PC-3 (cell line): ENCODE measurements around the gene PELO. TPM values are rescaled to one million over a fixed set of nuclear protein-coding genes. Genes with fewer than 3 reads are reported as not detected.

Experiments used
- ATAC-seq: fragments of 200-7000 bp; cut with Tn5 transposase; 2 replicates; pipeline ENCODE4 v1.9.1; 2020; ENCODE audit warnings: mild to moderate bottlenecking, moderate library complexity
- BruUV-seq: library from RNA; stranded (reverse); fragments of 400-500 nt; replicated peaks from 2 replicates; lab custom pipeline; 2021; lab: Mats Ljungman, UMichigan
- CTCF ChIA-PET: fragments of 300-600 bp; sonication (Branson Sonifier 250); formaldehyde crosslinking; loops from one replicate; lab custom pipeline; 2022; ENCODE audit warnings: antibody characterized with exemption; lab: Charles Lee
- POLR2A ChIA-PET: fragments of 300-600 bp; sonication (Branson Sonifier 250); formaldehyde crosslinking; loops from one replicate; lab custom pipeline; 2022; ENCODE audit warnings: antibody characterized with exemption; ENCODE audit not compliant: unreplicated experiment; lab: Charles Lee
- DNase-seq: peaks from one replicate; pipeline ENCODE4 v3.0.0-alpha.2; 2015
- H2AFZ ChIP-seq: fragments of 300-600 bp; sonication (generic); 2 replicates; pipeline ENCODE4 v1.6.0; 2016; ENCODE audit warnings: antibody characterized with exemption, low read length
- H3F3A ChIP-seq: fragments of 300-600 bp; sonication (generic); one replicate; pipeline ENCODE4 v1.6.0; 2017; ENCODE audit warnings: antibody characterized with exemption, low read length, control low read depth, mild to moderate bottlenecking; ENCODE audit not compliant: unreplicated experiment
- H3K27ac ChIP-seq: fragments of 300-600 bp; sonication (generic); 2 replicates; pipeline ENCODE4 v1.5.1; 2016; ENCODE audit warnings: mild to moderate bottlenecking, low read length
- H3K27me3 ChIP-seq: fragments of 300-600 bp; sonication (generic); 2 replicates; pipeline ENCODE4 v1.6.1; 2016; ENCODE audit warnings: low read length, mixed read lengths
- H3K36me3 ChIP-seq: fragments of 300-600 bp; sonication (generic); 2 replicates; pipeline ENCODE4 v1.6.1; 2016; ENCODE audit warnings: low read depth, mixed run types, low read length, mixed read lengths
- H3K4me1 ChIP-seq: fragments of 300-600 bp; sonication (generic); 2 replicates; pipeline ENCODE4 v1.5.1; 2016; ENCODE audit warnings: low read length; ENCODE audit not compliant: insufficient read depth
- H3K4me2 ChIP-seq: fragments of 300-600 bp; sonication (generic); 2 replicates; pipeline ENCODE4 v1.6.0; 2016; ENCODE audit warnings: low read length
- H3K4me3 ChIP-seq: fragments of 300-600 bp; sonication (generic); 2 replicates; pipeline ENCODE4 v1.5.1; 2016; ENCODE audit warnings: mild to moderate bottlenecking, low read length, mixed read lengths
- H3K79me2 ChIP-seq: fragments of 300-600 bp; sonication (generic); 2 replicates; pipeline ENCODE4 v1.6.1; 2017; ENCODE audit warnings: low read length, mixed read lengths
- H3K9ac ChIP-seq: fragments of 300-600 bp; sonication (generic); 2 replicates; pipeline ENCODE4 v1.6.0; 2016; ENCODE audit warnings: mild to moderate bottlenecking, low read length
- H3K9me2 ChIP-seq: fragments of 300-600 bp; sonication (generic); replicated peaks from 2 replicates; pipeline ENCODE4 v1.6.1; 2016; ENCODE audit warnings: mixed run types, low read length, mixed read lengths
- H3K9me3 ChIP-seq: fragments of 300-600 bp; sonication (generic); 2 replicates; pipeline ENCODE4 v1.6.1; 2016; ENCODE audit warnings: low read length, mixed read lengths
- H4K20me1 ChIP-seq: fragments of 300-600 bp; sonication (generic); 2 replicates; pipeline ENCODE4 v1.6.1; 2016; ENCODE audit warnings: low read length, mixed read lengths
- EZH2 ChIP-seq: fragments of 300-600 bp; sonication (generic); IDR thresholded peaks from one replicate; pipeline ENCODE4 v1.6.1; 2017; ENCODE audit warnings: antibody characterized with exemption, mild to moderate bottlenecking, low read length; ENCODE audit not compliant: unreplicated experiment
- EZH2phosphoT487 ChIP-seq: fragments of 300-600 bp; sonication (generic); IDR thresholded peaks from 2 replicates; pipeline ENCODE4 v1.6.1; 2018; ENCODE audit warnings: mild to moderate bottlenecking, antibody characterized with exemption, low read length, borderline replicate concordance
- intact Hi-C: fragments of 100-400 bp; cut with micrococcal nuclease; formaldehyde crosslinking; loops from 2 replicates; pipeline ENCODE4 v1.9.0; 2023
- total RNA-seq: library from RNA; depleted of rRNA; stranded (reverse); fragments of >200 nt; gene quantifications from 2 replicates; pipeline ENCODE4 v1.2.3, GENCODE V29; 2014
- TF ChIP-seq, protein P1 (sequence below): fragments of 300-600 bp; sonication (generic); conservative IDR thresholded peaks from 2 replicates; pipeline ENCODE4 v1.5.1; 2017; ENCODE audit warnings: antibody characterized with exemption, low read depth, mild to moderate bottlenecking, low read length

Gene PELO
- total RNA-seq, 1 experiment from 2014 or later, result 45.3 TPM

DNA sequence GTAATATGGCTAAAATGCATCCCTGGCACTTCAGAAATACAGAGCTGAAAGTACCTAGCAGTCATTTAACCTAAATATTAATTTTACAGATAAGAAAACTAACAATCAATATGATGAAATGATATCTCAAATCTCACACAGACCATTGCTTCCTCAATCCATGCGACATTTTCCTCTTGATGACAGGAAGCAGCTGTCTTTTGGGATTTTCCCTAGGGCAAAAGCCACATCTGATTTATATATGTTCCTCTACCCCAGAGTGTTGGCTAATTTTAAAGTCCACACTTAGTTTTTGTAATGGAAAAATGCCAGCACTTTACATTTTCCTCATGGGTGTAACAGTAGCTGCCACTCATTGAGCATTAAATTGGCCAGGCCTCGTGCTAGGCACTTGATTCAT lies 47.7 kb upstream of the PELO start:
- H3K4me1 ChIP-seq, result no peaks in the 10 kb centered on the region
- POLR2A ChIA-PET, result no interaction called here
- no TSS peak for BruUV-seq
- no peaks in the 10 kb centered on the region for H3K79me2 ChIP-seq
- ATAC-seq, result no peak
- H3K36me3 ChIP-seq, result no peaks in the 10 kb centered on the region
- no peak overlapping the region for H3K9ac ChIP-seq
- TF ChIP-seq EZH2 (no peak), EZH2phosphoT487 (no peak)
- TF ChIP-seq, protein P1, sequence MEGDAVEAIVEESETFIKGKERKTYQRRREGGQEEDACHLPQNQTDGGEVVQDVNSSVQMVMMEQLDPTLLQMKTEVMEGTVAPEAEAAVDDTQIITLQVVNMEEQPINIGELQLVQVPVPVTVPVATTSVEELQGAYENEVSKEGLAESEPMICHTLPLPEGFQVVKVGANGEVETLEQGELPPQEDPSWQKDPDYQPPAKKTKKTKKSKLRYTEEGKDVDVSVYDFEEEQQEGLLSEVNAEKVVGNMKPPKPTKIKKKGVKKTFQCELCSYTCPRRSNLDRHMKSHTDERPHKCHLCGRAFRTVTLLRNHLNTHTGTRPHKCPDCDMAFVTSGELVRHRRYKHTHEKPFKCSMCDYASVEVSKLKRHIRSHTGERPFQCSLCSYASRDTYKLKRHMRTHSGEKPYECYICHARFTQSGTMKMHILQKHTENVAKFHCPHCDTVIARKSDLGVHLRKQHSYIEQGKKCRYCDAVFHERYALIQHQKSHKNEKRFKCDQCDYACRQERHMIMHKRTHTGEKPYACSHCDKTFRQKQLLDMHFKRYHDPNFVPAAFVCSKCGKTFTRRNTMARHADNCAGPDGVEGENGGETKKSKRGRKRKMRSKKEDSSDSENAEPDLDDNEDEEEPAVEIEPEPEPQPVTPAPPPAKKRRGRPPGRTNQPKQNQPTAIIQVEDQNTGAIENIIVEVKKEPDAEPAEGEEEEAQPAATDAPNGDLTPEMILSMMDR, result no peak
- no peaks in the 10 kb centered on the region for H3K9me3 ChIP-seq
- H4K20me1 ChIP-seq, result no peaks in the 10 kb centered on the region
- H3F3A ChIP-seq, result no peaks in the 10 kb centered on the region
- H3K9me2 ChIP-seq, result no peaks in the 10 kb centered on the region
- H3K4me2 ChIP-seq, result no peak overlapping the region
- no peak for DNase-seq
- H3K27ac ChIP-seq, result no peak overlapping the region
- no peaks in the 10 kb centered on the region for H3K27me3 ChIP-seq
- H2AFZ ChIP-seq, result no peak overlapping the region
- CTCF ChIA-PET, result no interaction called here
- H3K4me3 ChIP-seq, result no peak overlapping the region
- intact Hi-C loops, result no loop called here

DNA sequence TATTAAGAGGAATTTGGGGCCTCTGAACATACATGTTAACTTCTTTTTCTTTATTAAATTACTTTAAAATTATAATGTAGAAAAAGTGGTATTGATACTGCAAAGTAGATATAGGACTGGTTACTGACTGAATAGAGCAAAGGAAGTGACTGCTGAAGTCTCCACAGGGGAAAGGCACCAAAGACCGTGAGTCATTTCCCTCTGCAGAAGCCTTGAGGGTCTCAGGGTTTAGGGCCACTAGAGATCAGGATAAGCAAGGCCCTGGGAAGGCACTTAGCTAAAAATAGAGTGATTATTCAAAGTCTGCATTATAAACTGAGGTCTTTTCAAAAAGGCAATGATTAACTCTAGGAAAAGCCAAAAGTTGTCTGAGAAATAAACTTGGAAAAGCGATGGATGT lies 44.7 kb upstream of the PELO start:
- Histone ChIP-seq H3K27me3 (no peaks in the 10 kb centered on the region), H2AFZ (no peak overlapping the region), H3K4me3 (no peak overlapping the region), H3K9me2 (no peaks in the 10 kb centered on the region), H4K20me1 (no peaks in the 10 kb centered on the region), H3K79me2 (no peaks in the 10 kb centered on the region), H3K36me3 (no peaks in the 10 kb centered on the region), H3K27ac (no peak overlapping the region), H3K9ac (no peak overlapping the region), H3K4me2 (no peak overlapping the region), H3K4me1 (no peaks in the 10 kb centered on the region), H3K9me3 (no peaks in the 10 kb centered on the region), H3F3A (no peaks in the 10 kb centered on the region)
- intact Hi-C loops, result no loop called here
- POLR2A ChIA-PET, result no interaction called here
- DNase-seq (no peak), ATAC-seq (no peak)
- TF ChIP-seq EZH2phosphoT487 (no peak), EZH2 (no peak)
- TF ChIP-seq, protein P1, result no peak
- CTCF ChIA-PET, result no interaction called here
- no TSS peak for BruUV-seq

DNA sequence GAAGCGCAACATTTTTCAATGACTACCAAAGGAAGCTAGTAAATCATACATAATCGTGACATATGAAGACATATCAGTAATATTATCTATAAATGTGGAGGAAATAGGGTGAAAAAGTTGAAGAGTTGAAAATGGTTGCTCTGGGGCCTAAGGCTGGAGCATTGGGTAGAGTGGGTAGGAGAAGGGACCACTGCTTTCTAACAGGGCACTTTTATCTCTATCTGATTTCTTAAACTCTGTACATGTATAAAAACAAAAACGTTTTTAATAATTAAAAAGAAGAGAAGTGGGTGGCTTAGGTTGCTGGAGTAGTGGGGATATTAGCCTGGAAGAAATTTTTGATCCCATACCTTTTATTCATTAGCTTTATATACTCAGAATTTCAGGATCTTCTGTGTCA lies 44.2 kb upstream of the PELO start:
- POLR2A ChIA-PET, result interaction anchor here (0.7 kb wide), 1 partner anchor 1321 kb away, joined by 3 read pairs; no protein-coding TSS in a partner anchor
- no peaks in the 10 kb centered on the region for H3F3A ChIP-seq
- no peak for ATAC-seq
- H3K36me3 ChIP-seq, result no peaks in the 10 kb centered on the region
- no peaks in the 10 kb centered on the region for H4K20me1 ChIP-seq
- CTCF ChIA-PET, result no interaction called here
- H3K4me1 ChIP-seq, result no peaks in the 10 kb centered on the region
- no peaks in the 10 kb centered on the region for H3K9me3 ChIP-seq
- no peak overlapping the region for H3K9ac ChIP-seq
- H3K27me3 ChIP-seq, result no peaks in the 10 kb centered on the region
- no peak overlapping the region for H3K27ac ChIP-seq
- no TSS peak for BruUV-seq
- H3K9me2 ChIP-seq, result no peaks in the 10 kb centered on the region
- H3K4me2 ChIP-seq, result no peak overlapping the region
- no peak overlapping the region for H2AFZ ChIP-seq
- DNase-seq, result no peak
- no peaks in the 10 kb centered on the region for H3K79me2 ChIP-seq
- TF ChIP-seq EZH2phosphoT487, result no peak
- no peak for TF ChIP-seq EZH2
- TF ChIP-seq, protein P1, result no peak
- no peak overlapping the region for H3K4me3 ChIP-seq
- intact Hi-C loops, result no loop called here
